ENCODE measurements around the gene ZNF804A. TPM values are rescaled to one million over a fixed set of nuclear protein-coding genes. Genes with fewer than 3 reads are reported as not detected.

Gene ZNF804A
- total RNA-seq, 4 donors from 2014 or later, result 0.19 TPM; not detected in 3

- no peak for DNase-seq
- Histone ChIP-seq H3K27me3 (no peaks in the 10 kb centered on the region), H3K36me3 (no peaks in the 10 kb centered on the region), H3K9me3 (no peaks in the 10 kb centered on the region), H3K4me1 (no peaks in the 10 kb centered on the region), H3K4me3 (no peak overlapping the region), H3K27ac (no peak overlapping the region)
- 71 to 86% methylated on average over 2 of the region's 2 CpGs for WGBS, 2 donors
- intact Hi-C loops (cut with DNase I), result no loop called here
- TF ChIP-seq CTCF (IDR thresholded peaks at IDR 0.05), result no peak
- TF ChIP-seq POLR2A (IDR thresholded peaks at IDR 0.05), result no peak
Observed at GRCh38 chr2:184779777-184780176, 181.4 kb downstream of the ZNF804A start.

DNA sequence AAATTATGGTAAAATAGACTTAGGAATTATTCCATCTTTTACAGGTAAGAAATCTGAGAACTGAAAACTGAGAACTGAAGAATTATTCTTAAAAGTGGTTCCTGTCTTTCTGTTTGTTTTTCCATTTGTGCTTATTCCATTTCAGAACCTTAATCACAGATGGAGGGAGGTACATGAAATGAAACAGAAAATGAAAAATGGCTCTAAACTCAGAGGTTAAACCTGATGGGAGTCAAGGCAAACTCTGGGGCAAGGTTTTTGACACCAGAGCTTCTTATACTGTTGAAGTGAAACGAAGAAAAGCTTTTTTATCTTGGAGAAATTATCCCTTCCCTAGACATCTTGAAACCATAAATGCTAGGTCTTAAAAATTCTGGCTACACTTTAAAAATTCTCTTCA lies 182.1 kb downstream of the ZNF804A start:
- Histone ChIP-seq H3K36me3 (no peaks in the 10 kb centered on the region), H3K4me3 (no peak overlapping the region), H3K27me3 (no peaks in the 10 kb centered on the region), H3K4me1 (no peaks in the 10 kb centered on the region), H3K9me3 (no peaks in the 10 kb centered on the region), H3K27ac (no peak overlapping the region)
- TF ChIP-seq POLR2A (IDR thresholded peaks at IDR 0.05) (no peak), CTCF (IDR thresholded peaks at IDR 0.05) (no peak)
- 22 to 33% methylated on average over 1 of the region's 1 CpG for WGBS, 2 donors
- no peak for DNase-seq
- intact Hi-C loops (cut with DNase I), result no loop called here

- no peaks in the 10 kb centered on the region for H3K36me3 ChIP-seq
- no peaks in the 10 kb centered on the region for H3K27me3 ChIP-seq
- no peak overlapping the region for H3K27ac ChIP-seq
- DNase-seq, result no peak
- no peaks in the 10 kb centered on the region for H3K9me3 ChIP-seq
- intact Hi-C loops (cut with DNase I), result no loop called here
- no peak overlapping the region for H3K4me3 ChIP-seq
- no peaks in the 10 kb centered on the region for H3K4me1 ChIP-seq
- 47 to 48% methylated on average over 2 of the region's 2 CpGs for WGBS, 2 donors
- TF ChIP-seq POLR2A (IDR thresholded peaks at IDR 0.05) (no peak), CTCF (IDR thresholded peaks at IDR 0.05) (no peak)
Observed at GRCh38 chr2:184780944-184781343, 182.6 kb downstream of the ZNF804A start.

GRCh38 chr2:184783576-184783975 lies 185.2 kb downstream of the ZNF804A start:
- Histone ChIP-seq H3K9me3 (no peaks in the 10 kb centered on the region), H3K27me3 (no peaks in the 10 kb centered on the region), H3K36me3 (no peaks in the 10 kb centered on the region), H3K4me3 (no peak overlapping the region), H3K4me1 (no peaks in the 10 kb centered on the region), H3K27ac (no peak overlapping the region)
- intact Hi-C loops (cut with DNase I), result no loop called here
- 61 to 69% methylated on average over 3 of the region's 3 CpGs for WGBS, 2 donors
- DNase-seq, result no peak
- TF ChIP-seq CTCF (IDR thresholded peaks at IDR 0.05) (no peak), POLR2A (IDR thresholded peaks at IDR 0.05) (no peak)

DNA sequence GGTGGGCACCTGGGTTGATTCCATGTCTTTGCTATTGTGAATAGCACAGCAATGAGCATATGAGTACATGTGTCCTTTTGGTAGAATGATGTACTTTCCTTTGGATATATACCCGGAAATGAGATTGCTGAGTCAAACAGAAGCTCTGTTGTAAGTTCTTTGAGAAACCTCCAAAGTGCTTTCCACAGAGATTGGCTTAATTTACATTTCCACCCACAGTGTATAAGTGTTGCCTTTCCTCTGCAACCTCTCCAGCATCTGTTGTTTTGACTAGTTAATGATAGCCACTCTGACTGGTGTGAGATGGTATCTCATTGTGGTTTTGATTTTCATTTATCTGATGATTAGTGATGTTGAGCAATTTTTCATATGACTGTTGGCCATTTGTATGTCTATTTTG lies 194.8 kb downstream of the ZNF804A start:
- TF ChIP-seq POLR2A (IDR thresholded peaks at IDR 0.05) (no peak), CTCF (IDR thresholded peaks at IDR 0.05) (no peak)
- DNase-seq, result no peak
- Histone ChIP-seq H3K9me3 (no peaks in the 10 kb centered on the region), H3K27me3 (no peaks in the 10 kb centered on the region), H3K4me1 (no peaks in the 10 kb centered on the region), H3K27ac (no peak overlapping the region), H3K4me3 (no peak overlapping the region), H3K36me3 (no peaks in the 10 kb centered on the region)
- intact Hi-C loops (cut with DNase I), result no loop called here
- 92 to 94% methylated on average over 1 of the region's 1 CpG for WGBS, 2 donors

Data from esophagus squamous epithelium (tissue), 5 donors.